RWPE2 (cell line): ENCODE results near the gene GPATCH2.

Source experiments
- ATAC-seq: fragments of 200-7000 bp; cut with Tn5 transposase; 3 replicates; pipeline ENCODE4 v1.9.1; 2021; ENCODE audit warnings: low read depth
- DNase-seq: peaks from one replicate; pipeline ENCODE4 v3.0.0-alpha.2; 2020; ENCODE audit warnings: low spot score
- H3K27ac ChIP-seq: fragments of 450-650 bp; 2 replicates; pipeline ENCODE4 v1.5.1; 2017; ENCODE audit warnings: mild to moderate bottlenecking; ENCODE audit not compliant: poor library complexity, severe bottlenecking
- H3K27me3 ChIP-seq: fragments of 250-450 bp; sonication (Bioruptor Pico); 2 replicates; pipeline ENCODE4 v1.5.1; 2021; ENCODE audit warnings: mild to moderate bottlenecking, moderate library complexity; ENCODE audit not compliant: insufficient read depth, poor library complexity, severe bottlenecking
- H3K36me3 ChIP-seq: fragments of 250-450 bp; sonication (Bioruptor Pico); 2 replicates; pipeline ENCODE4 v1.5.1; 2020; ENCODE audit warnings: low read depth, mild to moderate bottlenecking, moderate library complexity
- H3K4me1 ChIP-seq: fragments of 250-450 bp; sonication (Bioruptor Pico); 2 replicates; pipeline ENCODE4 v1.5.1; 2021; ENCODE audit warnings: mild to moderate bottlenecking, moderate library complexity; ENCODE audit not compliant: insufficient read depth, poor library complexity, severe bottlenecking
- H3K4me3 ChIP-seq: fragments of 250-450 bp; sonication (Bioruptor Pico); 2 replicates; pipeline ENCODE4 v1.5.1; 2021; ENCODE audit warnings: mild to moderate bottlenecking, moderate library complexity; ENCODE audit not compliant: severe bottlenecking
- H3K9me3 ChIP-seq: fragments of 250-450 bp; sonication (Bioruptor Pico); 2 replicates; pipeline ENCODE4 v1.5.1; 2021; ENCODE audit warnings: mild to moderate bottlenecking, moderate library complexity; ENCODE audit not compliant: severe bottlenecking
- CTCF ChIP-seq: fragments of 450-650 bp; IDR thresholded peaks from one replicate; pipeline ENCODE4 v1.5.1; 2017; ENCODE audit warnings: mild to moderate bottlenecking, moderate library complexity; ENCODE audit not compliant: poor library complexity, severe bottlenecking

The GPATCH2 gene

GRCh38 chr1:217418269-217419193, 212.4 kb downstream of the GPATCH2 start:
- Histone ChIP-seq H3K27ac (no peak overlapping the region), H3K4me3 (no peak overlapping the region), H3K4me1 (no peaks in the 10 kb centered on the region), H3K27me3 (no peaks in the 10 kb centered on the region), H3K9me3 (no peaks in the 10 kb centered on the region), H3K36me3 (no peaks in the 10 kb centered on the region)
- no peak for DNase-seq
- no peak for ATAC-seq
- no peak for TF ChIP-seq CTCF

- no peak for DNase-seq
- ATAC-seq, result no peak
- Histone ChIP-seq H3K27ac (no peak overlapping the region), H3K36me3 (no peaks in the 10 kb centered on the region), H3K9me3 (no peaks in the 10 kb centered on the region), H3K4me3 (no peak overlapping the region), H3K4me1 (no peaks in the 10 kb centered on the region), H3K27me3 (no peaks in the 10 kb centered on the region)
- TF ChIP-seq CTCF, result no peak
Measured at GRCh38 chr1:217417363-217417762, 213.5 kb downstream of the GPATCH2 start.

- H3K27me3 ChIP-seq, result no peaks in the 10 kb centered on the region
- H3K27ac ChIP-seq, result no peak overlapping the region
- no peak for TF ChIP-seq CTCF
- ATAC-seq (no peak), DNase-seq (no peak)
- H3K4me1 ChIP-seq, result no peaks in the 10 kb centered on the region
- no peak overlapping the region for H3K4me3 ChIP-seq
- H3K9me3 ChIP-seq, result no peaks in the 10 kb centered on the region
- no peaks in the 10 kb centered on the region for H3K36me3 ChIP-seq
Measured at GRCh38 chr1:217407534-217408001, 223.3 kb downstream of the GPATCH2 start.

GRCh38 chr1:217403026-217403720, 227.7 kb downstream of the GPATCH2 start:
- ATAC-seq, result no peak
- Histone ChIP-seq H3K36me3 (no peaks in the 10 kb centered on the region), H3K4me1 (no peaks in the 10 kb centered on the region), H3K27ac (no peak overlapping the region), H3K27me3 (no peaks in the 10 kb centered on the region), H3K9me3 (no peaks in the 10 kb centered on the region), H3K4me3 (no peak overlapping the region)
- no peak for TF ChIP-seq CTCF
- DNase-seq, result no peak
